ENCODE data around the gene SLC25A42.

- TF ChIP-seq CTCF (IDR thresholded peaks at IDR 0.05; ENCODE audit: low read depth, low read length) (no peak), MAX (IDR thresholded peaks at IDR 0.05; ENCODE audit: low read depth, low read length) (no peak), POLR2A (IDR thresholded peaks at IDR 0.05; ENCODE audit: extremely low read depth, insufficient read length) (no peak), MYC (IDR thresholded peaks at IDR 0.05; ENCODE audit: low read depth, low read length) (no peak)
Observed at GRCh38 chr19:19078801-19079200, 15.0 kb downstream of the SLC25A42 start.

Measured in NB4 (cell line).